GM23338 (cell line): ENCODE measurements around the gene PER2. TPM values are rescaled to one million over a fixed set of nuclear protein-coding genes. Genes with fewer than 3 reads are reported as not detected.
A peak's percentile ranks its signal among the peaks of the same experiment; 100 is the strongest.

Source experiments
- ATAC-seq: fragments of 200-7000 bp; cut with Tn5 transposase; 3 replicates; pipeline ENCODE4 v1.9.1; 2020
- DNase-seq: peaks from one replicate; pipeline ENCODE4 v3.0.0-alpha.2; 2015; ENCODE audit warnings: low spot score
- H2AFZ ChIP-seq: fragments of 200-600 bp; sonication (generic); 2 replicates; pipeline ENCODE4 v1.8.0; 2016; ENCODE audit warnings: antibody characterized with exemption, mild to moderate bottlenecking, moderate library complexity
- H3F3A ChIP-seq: fragments of 200-600 bp; sonication (generic); replicated peaks from 2 replicates; pipeline ENCODE4 v1.8.0; 2017; ENCODE audit warnings: antibody characterized with exemption, mixed run types, low read depth
- H3K27ac ChIP-seq: fragments of 200-600 bp; sonication (generic); 2 replicates; pipeline ENCODE4 v1.6.1; 2016; ENCODE audit warnings: low read depth
- H3K27me3 ChIP-seq: fragments of 200-600 bp; sonication (generic); 2 replicates; pipeline ENCODE4 v1.8.0; 2016; ENCODE audit warnings: mild to moderate bottlenecking, mixed run types, moderate library complexity; ENCODE audit not compliant: insufficient read depth
- H3K36me3 ChIP-seq: fragments of 200-600 bp; sonication (generic); 2 replicates; pipeline ENCODE4 v1.8.0; 2016; ENCODE audit warnings: mild to moderate bottlenecking; ENCODE audit not compliant: insufficient read depth
- H3K4me1 ChIP-seq: fragments of 200-600 bp; sonication (generic); 2 replicates; pipeline ENCODE4 v1.8.0; 2016; ENCODE audit warnings: mild to moderate bottlenecking, moderate library complexity; ENCODE audit not compliant: insufficient read depth
- H3K4me2 ChIP-seq: fragments of 200-600 bp; sonication (generic); 2 replicates; pipeline ENCODE4 v1.7.1; 2017; ENCODE audit warnings: mixed run types
- H3K4me3 ChIP-seq: fragments of 200-600 bp; sonication (generic); 2 replicates; pipeline ENCODE4 v1.6.1; 2016; ENCODE audit warnings: mixed run types
- H3K79me2 ChIP-seq: fragments of 200-600 bp; sonication (generic); replicated peaks from 2 replicates; pipeline ENCODE4 v1.8.0; 2017; ENCODE audit warnings: mild to moderate bottlenecking; ENCODE audit not compliant: insufficient read depth
- H3K9me2 ChIP-seq: fragments of 200-600 bp; sonication (generic); 2 replicates; pipeline ENCODE4 v1.8.0; 2017; ENCODE audit not compliant: insufficient read depth
- H4K20me1 ChIP-seq: fragments of 200-600 bp; sonication (generic); replicated peaks from 2 replicates; pipeline ENCODE4 v1.8.0; 2017; ENCODE audit warnings: mild to moderate bottlenecking; ENCODE audit not compliant: insufficient read depth
- H3K27ac Mint-ChIP-seq: 2 replicates; pipeline ENCODE4 v1.8.0; 2020; ENCODE audit warnings: inconsistent platforms, mild to moderate bottlenecking, moderate library complexity, mixed read lengths
- H3K27me3 Mint-ChIP-seq: 3 replicates; pipeline ENCODE4 v1.8.0; 2022; ENCODE audit warnings: low read depth, mild to moderate bottlenecking, moderate library complexity, mixed read lengths, inconsistent platforms; ENCODE audit not compliant: insufficient read depth, poor library complexity
- H3K36me3 Mint-ChIP-seq: 3 replicates; pipeline ENCODE4 v1.8.0; 2021; ENCODE audit warnings: low read depth, mild to moderate bottlenecking, inconsistent platforms, moderate library complexity, mixed read lengths
- H3K4me1 Mint-ChIP-seq: 3 replicates; pipeline ENCODE4 v1.8.0; 2020; ENCODE audit warnings: mild to moderate bottlenecking, inconsistent platforms, mixed read lengths
- H3K4me3 Mint-ChIP-seq: 3 replicates; pipeline ENCODE4 v1.8.0; 2021; ENCODE audit warnings: moderate library complexity, mild to moderate bottlenecking, inconsistent platforms, mixed read lengths
- H3K9me3 Mint-ChIP-seq: 3 replicates; pipeline ENCODE4 v1.8.0; 2020; ENCODE audit warnings: moderate library complexity, mild to moderate bottlenecking, inconsistent platforms, mixed read lengths
- CTCF ChIP-seq, 2 experiments: fragments of 200-600 bp in 1 of 2; sonication (generic) in 1 of 2; conservative IDR thresholded peaks; 2 replicates each; pipeline versions ENCODE4 v1.5.1 to v1.6.1; 2016 to 2017; ENCODE audit warnings: antibody characterized with exemption in 2 of 2, low read depth in 2 of 2, mild to moderate bottlenecking in 2 of 2, moderate library complexity in 1 of 2
- EZH2 ChIP-seq: fragments of 200-600 bp; sonication (generic); IDR thresholded peaks from one replicate; pipeline ENCODE4 v1.8.0; 2017; ENCODE audit warnings: antibody characterized with exemption, mild to moderate bottlenecking, low read depth; ENCODE audit not compliant: unreplicated experiment
- JUNB ChIP-seq: IDR thresholded peaks from one replicate; pipeline ENCODE4 v1.6.1; 2016; ENCODE audit warnings: antibody characterized with exemption; ENCODE audit not compliant: unreplicated experiment
- NANOG ChIP-seq: IDR thresholded peaks from 2 replicates; pipeline ENCODE4 v1.6.1; 2016; ENCODE audit warnings: antibody characterized with exemption, borderline replicate concordance
- POLR2AphosphoS5 ChIP-seq: IDR thresholded peaks from 2 replicates; pipeline ENCODE4 v1.6.1; 2016; ENCODE audit warnings: antibody characterized with exemption, low read depth
- STAT1 ChIP-seq: IDR thresholded peaks from one replicate; pipeline ENCODE4 v1.6.1; 2016; ENCODE audit warnings: antibody characterized with exemption; ENCODE audit not compliant: unreplicated experiment
- ZNF114 ChIP-seq: fragments of 250-450 bp; sonication (Bioruptor Pico); IDR thresholded peaks from 2 replicates; pipeline ENCODE4 v1.5.0; 2020; ENCODE audit warnings: mild to moderate bottlenecking, moderate library complexity
- ZNF331 ChIP-seq: fragments of 250-450 bp; sonication (Bioruptor Pico); IDR thresholded peaks from 2 replicates; pipeline ENCODE4 v1.5.0; 2020; ENCODE audit warnings: low read depth, mild to moderate bottlenecking, moderate library complexity
- polyA plus RNA-seq: library from polyadenylated mRNA; unstranded; fragments of >200 nt; fragmentation: Nextera tagmentation; extraction: Ambion mirVana; gene quantifications from 2 replicates; pipeline ENCODE4 v1.2.1, GENCODE V29; 2016
- total RNA-seq: library from RNA; depleted of rRNA; stranded (reverse); fragments of >200 nt; shearing (Covaris generic); gene quantifications from 2 replicates; pipeline ENCODE4 v1.2.3, GENCODE V29; 2014
- TF ChIP-seq, protein P1 (sequence below): IDR thresholded peaks from one replicate; pipeline ENCODE4 v1.6.1; 2018; ENCODE audit warnings: antibody characterized with exemption; ENCODE audit not compliant: unreplicated experiment

The PER2 gene
- total and polyA plus RNA-seq, 2 experiments from 2014 or later, result 2.2 to 4.6 TPM

DNA sequence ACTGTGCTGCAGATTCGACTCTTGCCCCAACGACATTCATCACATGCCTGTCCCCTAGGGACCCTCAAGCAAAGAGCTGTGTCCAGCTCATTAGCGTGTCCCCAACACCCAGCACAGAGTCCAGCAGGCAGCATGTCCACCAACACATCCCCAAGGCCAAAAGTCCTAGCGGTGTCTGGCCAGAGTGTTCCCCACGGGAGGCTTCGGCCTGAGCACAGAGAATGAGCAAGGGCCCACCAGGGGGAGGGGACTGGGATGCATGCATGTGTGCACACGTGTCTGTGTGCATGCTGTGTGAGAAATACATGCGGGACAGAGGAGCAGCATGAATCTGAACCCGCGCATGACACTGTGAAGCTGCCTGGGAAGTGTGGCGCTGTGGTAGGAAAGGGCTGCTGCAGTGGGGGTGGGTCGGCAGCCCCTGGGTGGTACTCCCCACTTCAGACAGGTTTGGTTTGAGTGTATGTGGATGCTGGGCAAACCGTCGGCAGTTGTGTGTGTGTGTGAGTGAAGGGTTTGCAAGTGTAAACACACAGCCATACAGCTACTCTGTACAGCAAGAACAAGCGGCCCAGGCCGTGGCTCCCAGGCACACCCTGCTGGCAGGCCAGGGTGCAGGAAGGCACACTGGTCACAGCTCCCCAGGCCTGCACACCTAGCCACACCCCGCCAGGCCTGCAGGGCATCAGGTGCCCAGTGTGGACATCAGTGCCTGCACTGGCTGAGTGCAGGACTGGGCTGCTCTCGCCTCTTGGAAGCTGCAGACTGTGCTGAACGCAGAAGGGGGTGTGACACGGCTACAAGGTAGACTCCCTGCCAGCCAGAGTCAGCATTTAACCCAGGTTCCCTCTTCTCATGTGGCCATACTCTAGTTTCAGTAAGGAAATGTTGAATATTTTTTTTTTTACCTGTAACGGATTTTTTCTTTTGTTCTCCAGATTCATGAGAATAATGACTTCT, 29.1 kb downstream of the PER2 start:
- Mint-ChIP-seq H3K4me1 (peaks cover 7% of the 10 kb centered on the region), H3K27ac (no peak overlapping the region), H3K9me3 (no peaks in the 10 kb centered on the region), H3K36me3 (peaks cover 14% of the 10 kb centered on the region), H3K4me3 (no peak overlapping the region; the same call in 2 of the 3 replicates), H3K27me3 (peaks cover 6% of the 10 kb centered on the region)
- no peak for ATAC-seq
- peak in 1 of 2 experiments; percentile 16; a peak in 1 of 4 replicates for TF ChIP-seq CTCF (conservative IDR thresholded peaks at IDR 0.05; ENCODE audit: low read depth in 2 of 2)
- no peak for TF ChIP-seq JUNB
- Histone ChIP-seq H3K4me2 (no peak overlapping the region), H3K4me3 (no peak overlapping the region), H3K36me3 (no peaks in the 10 kb centered on the region), H3K79me2 (no peaks in the 10 kb centered on the region), H3K27ac (no peak overlapping the region), H3K9me2 (no peaks in the 10 kb centered on the region), H2AFZ (no peak overlapping the region), H3K27me3 (no peaks in the 10 kb centered on the region), H3K4me1 (no peaks in the 10 kb centered on the region), H4K20me1 (0 out of 2 replicates have a peak, but pooled peaks cover 5% of the 10 kb centered on the region), H3F3A (no peaks in the 10 kb centered on the region)
- DNase-seq, result no peak

DNA sequence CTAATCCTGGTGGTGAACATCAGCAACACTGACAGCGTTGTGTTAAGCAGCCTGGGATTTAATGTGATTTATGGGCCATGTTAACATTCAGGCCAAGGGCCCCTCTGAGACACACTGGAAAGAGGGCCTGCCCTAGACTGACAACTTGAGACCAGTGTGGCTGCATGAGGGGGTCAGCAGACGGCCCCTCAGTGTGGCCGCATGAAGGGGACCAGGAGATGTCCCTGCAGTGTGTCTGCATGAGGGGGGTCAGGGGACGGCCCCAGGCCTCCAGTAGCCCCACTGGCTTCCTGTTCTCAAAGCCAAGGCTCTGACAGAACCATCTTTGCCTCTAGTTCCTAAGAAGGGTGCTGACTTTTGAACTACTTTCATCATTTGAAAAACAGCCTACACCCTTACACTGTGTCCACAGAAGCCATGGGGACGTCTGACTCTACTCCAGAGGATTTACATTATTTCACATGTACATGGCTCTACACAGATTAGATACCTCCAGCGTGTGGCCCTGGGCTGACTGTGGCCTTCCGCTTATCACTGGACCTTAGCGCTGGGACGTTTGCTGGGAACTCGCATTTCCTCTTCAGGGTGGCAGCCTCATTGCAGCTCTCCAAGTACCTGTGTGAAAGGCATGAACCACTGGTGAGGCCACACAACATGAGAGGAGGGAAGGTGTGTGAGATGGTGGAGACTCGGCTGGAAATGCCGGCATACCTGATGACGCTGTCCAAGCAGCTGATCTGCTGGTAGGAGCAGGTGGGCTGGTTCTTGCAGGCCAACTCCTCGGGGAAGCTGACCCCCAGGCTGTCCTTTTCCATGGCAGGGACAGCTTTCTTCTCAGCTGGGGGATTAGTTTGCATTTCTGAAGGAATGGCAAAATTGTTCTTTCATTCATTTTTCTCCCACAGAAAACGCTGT, 30.4 kb downstream of the PER2 start:
- Histone ChIP-seq H2AFZ (no peak overlapping the region), H3K9me2 (no peaks in the 10 kb centered on the region), H3K4me1 (no peaks in the 10 kb centered on the region), H3K27me3 (no peaks in the 10 kb centered on the region), H3K4me3 (no peak overlapping the region), H4K20me1 (0 out of 2 replicates have a peak, but pooled peaks cover 3% of the 10 kb centered on the region), H3K36me3 (no peaks in the 10 kb centered on the region), H3F3A (no peaks in the 10 kb centered on the region), H3K27ac (no peak overlapping the region), H3K4me2 (no peak overlapping the region), H3K79me2 (no peaks in the 10 kb centered on the region)
- H3K27me3 Mint-ChIP-seq, result peaks cover 6% of the 10 kb centered on the region
- no peaks in the 10 kb centered on the region for H3K9me3 Mint-ChIP-seq
- H3K4me3 Mint-ChIP-seq, result no peak overlapping the region
- peaks cover 4% of the 10 kb centered on the region for H3K4me1 Mint-ChIP-seq
- no peak overlapping the region for H3K27ac Mint-ChIP-seq
- ATAC-seq, result no peak
- peaks cover 17% of the 10 kb centered on the region for H3K36me3 Mint-ChIP-seq
- DNase-seq, result no peak
- TF ChIP-seq EZH2, result no peak
- no peak for TF ChIP-seq ZNF331 (CRISPR knock-in tag)
- no peak for TF ChIP-seq JUNB
- TF ChIP-seq, protein P1, sequence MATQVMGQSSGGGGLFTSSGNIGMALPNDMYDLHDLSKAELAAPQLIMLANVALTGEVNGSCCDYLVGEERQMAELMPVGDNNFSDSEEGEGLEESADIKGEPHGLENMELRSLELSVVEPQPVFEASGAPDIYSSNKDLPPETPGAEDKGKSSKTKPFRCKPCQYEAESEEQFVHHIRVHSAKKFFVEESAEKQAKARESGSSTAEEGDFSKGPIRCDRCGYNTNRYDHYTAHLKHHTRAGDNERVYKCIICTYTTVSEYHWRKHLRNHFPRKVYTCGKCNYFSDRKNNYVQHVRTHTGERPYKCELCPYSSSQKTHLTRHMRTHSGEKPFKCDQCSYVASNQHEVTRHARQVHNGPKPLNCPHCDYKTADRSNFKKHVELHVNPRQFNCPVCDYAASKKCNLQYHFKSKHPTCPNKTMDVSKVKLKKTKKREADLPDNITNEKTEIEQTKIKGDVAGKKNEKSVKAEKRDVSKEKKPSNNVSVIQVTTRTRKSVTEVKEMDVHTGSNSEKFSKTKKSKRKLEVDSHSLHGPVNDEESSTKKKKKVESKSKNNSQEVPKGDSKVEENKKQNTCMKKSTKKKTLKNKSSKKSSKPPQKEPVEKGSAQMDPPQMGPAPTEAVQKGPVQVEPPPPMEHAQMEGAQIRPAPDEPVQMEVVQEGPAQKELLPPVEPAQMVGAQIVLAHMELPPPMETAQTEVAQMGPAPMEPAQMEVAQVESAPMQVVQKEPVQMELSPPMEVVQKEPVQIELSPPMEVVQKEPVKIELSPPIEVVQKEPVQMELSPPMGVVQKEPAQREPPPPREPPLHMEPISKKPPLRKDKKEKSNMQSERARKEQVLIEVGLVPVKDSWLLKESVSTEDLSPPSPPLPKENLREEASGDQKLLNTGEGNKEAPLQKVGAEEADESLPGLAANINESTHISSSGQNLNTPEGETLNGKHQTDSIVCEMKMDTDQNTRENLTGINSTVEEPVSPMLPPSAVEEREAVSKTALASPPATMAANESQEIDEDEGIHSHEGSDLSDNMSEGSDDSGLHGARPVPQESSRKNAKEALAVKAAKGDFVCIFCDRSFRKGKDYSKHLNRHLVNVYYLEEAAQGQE, result no peak
- no peak for TF ChIP-seq ZNF114 (CRISPR knock-in tag)
- TF ChIP-seq CTCF (conservative IDR thresholded peaks at IDR 0.05; ENCODE audit: low read depth in 2 of 2), result no peak
- TF ChIP-seq NANOG, result no peak
- no peak for TF ChIP-seq POLR2AphosphoS5
- TF ChIP-seq STAT1, result no peak
